Stimulated activated CD4-positive, alpha-beta T cell treated with anti-CD3 and anti-CD28 coated beads, TNF-alpha, amount 100 ng/mL, for 24 hours (primary cell): ENCODE data around the gene SPIN2B.
"Not testable (repeated sequence)": the region's sequence is repeated elsewhere in the genome, so short reads cannot be mapped to it uniquely, and the experiment has no call there.

Source experiments
- DNase-seq, 3 experiments: peaks; one replicate each; pipeline ENCODE4 v3.0.0-alpha.2; 2020; ENCODE audit warnings: low read depth in 3 of 3

Gene SPIN2B

DNA sequence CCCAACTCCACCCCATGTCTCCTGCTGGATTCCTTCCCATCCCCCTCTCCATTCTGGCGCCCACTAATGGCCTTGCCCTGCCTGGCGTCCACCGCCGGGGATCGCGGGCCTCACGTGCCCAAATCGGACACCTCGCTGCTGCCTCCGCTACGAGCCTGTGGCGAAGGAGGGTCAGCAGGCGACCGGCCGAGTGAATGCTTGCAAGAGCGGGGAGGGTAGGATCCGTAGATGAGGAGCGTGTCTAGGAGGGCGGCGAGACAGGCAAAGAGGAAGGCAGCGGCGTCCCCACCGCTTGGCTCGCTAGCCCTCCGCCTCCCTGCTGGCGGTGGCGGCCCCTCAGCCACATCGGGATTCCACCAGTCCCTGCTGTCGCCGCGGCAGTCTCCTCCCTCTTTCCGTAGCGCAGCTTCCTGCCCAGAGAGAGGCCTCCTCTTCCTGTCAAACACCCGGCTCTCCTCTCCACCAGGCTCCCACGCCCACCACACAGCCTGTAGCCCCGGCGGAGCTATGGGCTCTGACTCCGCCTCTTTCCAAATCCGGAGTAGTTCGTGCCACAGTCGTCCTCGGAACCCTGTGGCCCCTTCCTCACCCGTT is at the start of gene SPIN2B:
TSS of gene SPIN2B (minus strand) at position 387 of the 594 bp plus-strand sequence.
- DNase-seq: peak; percentile 62 to 80 (median 66)

- no peak for DNase-seq
These were observed 35.2 kb upstream of the SPIN2B start for GRCh38 chrX:57156397-57157049.

GRCh38 chrX:57155171-57155570 is 33.8 kb upstream of the SPIN2B start:
- no peak for DNase-seq

GRCh38 chrX:57152222-57152621 is 30.9 kb upstream of the SPIN2B start:
- DNase-seq: not testable (repeated sequence)

DNA sequence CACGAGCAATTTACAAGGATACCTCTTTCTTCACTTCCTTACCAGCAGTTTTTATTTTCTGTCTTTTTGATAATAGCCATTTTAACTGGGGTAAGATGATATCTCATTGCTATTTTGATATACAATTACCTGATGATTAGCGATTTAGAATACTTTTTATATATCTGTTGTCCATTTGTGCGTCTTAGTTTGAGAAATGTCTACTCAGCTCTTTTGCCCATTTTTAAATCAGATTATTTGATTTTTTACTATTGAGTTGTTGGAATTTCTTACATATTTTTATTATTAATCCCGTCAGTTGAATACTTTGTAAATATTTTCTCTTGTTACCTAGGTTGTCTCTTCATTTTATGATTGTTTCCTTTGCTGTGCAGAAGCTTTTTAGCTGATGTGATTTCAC is 17.3 kb upstream of the SPIN2B start:
- no peak for DNase-seq

- DNase-seq: no peak
These were observed 16.2 kb upstream of the SPIN2B start for GRCh38 chrX:57137501-57137900.

DNA sequence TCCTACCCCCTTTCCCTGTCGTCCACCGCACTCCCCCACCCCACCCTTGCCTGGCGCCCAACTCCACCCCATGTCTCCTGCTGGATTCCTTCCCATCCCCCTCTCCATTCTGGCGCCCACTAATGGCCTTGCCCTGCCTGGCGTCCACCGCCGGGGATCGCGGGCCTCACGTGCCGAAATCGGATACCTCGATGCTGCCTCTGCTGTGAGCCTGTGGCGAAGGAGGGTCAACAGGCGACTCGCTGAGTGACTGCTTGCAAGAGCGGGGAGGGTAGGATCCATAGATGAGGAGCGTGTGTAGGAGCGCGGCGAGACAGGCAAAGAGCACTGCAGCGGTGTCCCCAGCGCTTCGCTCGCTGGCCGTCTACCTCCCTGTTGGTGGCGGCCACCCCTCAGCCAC is 15.7 kb upstream of the SPIN2B start, which contains the start of gene SPIN2A:
TSS of gene SPIN2A (minus strand) at position 325 of the 400 bp plus-strand sequence. CDS start 800 bp downstream, outside the sequence.
- not testable (repeated sequence) for DNase-seq

GRCh38 chrX:57136589-57136988 is 15.2 kb upstream of the SPIN2B start:
- not testable (repeated sequence) for DNase-seq

GRCh38 chrX:57135287-57135686 is 13.9 kb upstream of the SPIN2B start:
- no peak for DNase-seq

DNA sequence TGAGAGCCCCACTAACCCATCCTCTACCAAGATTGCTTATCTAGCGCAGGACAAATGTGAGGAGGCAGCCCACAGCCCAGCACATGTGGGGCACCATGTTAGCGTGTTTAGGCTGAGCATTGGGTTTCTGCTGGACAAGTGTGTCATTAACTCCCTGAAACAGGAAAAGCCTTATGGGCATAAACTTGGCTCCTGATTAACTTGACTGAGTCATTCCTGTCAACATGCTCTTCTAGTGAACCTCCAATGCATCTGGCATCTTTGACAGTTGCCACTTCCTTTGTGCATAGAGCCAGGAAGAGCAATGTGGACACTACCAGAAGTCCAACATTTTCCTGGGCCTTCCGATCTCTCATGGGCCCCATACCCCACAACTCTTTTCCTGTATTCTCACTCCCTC is 13.4 kb upstream of the SPIN2B start:
- no peak for DNase-seq

DNA sequence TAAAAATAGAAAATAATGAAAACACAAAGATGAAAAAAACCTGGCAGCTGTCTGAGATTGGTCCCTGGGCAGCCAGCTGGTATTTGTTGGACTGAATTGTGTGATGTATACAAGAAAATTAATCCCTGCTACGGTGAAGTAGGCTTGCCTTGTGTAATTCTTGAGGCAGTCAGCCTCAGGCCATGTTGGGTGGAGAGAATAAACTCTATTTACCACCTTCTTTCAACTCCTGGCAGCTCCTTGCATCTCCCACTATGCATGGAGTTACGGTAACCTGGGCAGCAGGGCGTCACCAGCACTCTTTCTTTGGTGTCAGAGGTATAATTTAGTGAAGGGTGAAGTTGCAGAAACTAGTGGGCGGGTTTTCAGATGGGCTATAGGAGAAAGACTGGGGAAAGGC is 12.4 kb upstream of the SPIN2B start:
- no peak for DNase-seq

DNA sequence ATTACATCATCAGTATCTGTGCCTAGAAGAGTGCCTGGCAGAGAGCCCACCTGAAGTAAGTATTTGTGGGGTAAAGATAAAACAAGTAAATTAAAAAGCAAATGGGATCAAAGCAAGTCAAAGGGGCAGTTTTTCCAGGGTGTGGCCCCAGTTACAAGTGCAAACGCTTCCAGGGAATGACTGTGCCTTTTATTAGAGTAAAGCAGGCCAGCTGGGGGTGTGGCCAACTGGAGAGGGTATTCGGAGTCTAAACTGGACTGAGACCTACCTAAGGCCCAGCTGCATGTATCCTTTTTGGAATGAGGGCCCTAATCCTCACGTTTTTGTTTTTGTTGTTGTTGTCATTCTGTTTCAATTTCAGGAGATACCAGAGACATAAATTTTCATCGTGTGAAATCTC is 11.9 kb upstream of the SPIN2B start:
- not testable (repeated sequence) for DNase-seq

DNA sequence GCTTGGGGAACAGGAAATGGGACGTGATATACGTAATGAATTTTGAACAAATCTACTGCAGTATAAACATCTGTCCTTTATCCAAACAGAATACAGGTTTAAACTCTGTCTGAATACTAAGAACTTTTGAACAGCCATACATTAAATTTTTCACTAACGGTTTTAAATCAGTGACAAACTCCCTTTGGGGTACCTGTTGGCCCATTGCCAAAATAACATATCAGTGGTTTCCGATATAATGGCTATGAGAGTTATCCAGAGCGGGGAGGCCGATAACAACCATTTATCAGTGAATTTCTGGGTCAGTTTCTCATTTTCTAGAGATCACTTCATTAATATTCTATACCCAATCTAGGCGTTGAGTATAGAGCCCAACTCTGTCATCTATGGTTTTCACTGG is 10.7 kb upstream of the SPIN2B start:
- no peak for DNase-seq

- DNase-seq: no peak
These were observed 468 bp upstream of the SPIN2B start for GRCh38 chrX:57121816-57122215.

DNA sequence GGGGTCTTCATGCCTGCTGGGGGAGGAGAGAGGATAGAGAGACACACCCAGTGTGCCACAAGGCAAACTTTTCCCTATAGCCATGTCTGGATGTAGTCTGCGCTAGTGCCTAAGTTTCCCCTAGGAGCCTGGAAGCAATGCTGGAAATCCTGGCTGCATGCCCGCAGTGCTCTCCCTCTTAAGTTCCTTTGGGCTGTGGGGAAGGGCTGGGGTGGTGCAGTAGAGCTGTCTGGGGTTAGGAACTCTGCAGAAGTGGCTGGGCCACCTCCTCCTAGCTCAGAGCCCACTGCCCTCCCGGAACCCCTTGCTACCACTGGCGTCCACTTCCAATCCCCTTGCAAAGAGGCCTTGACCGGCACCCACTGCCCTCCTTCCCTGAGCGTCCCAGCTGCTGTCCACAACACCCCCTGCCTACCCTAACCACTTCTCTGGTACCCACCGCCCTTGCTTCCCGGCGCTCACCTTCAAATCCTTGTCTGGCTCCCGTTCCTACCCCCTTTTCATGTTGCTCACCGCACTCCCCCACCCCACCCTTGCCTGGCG is 658 bp downstream of the SPIN2B start:
- not testable (repeated sequence) for DNase-seq

DNA sequence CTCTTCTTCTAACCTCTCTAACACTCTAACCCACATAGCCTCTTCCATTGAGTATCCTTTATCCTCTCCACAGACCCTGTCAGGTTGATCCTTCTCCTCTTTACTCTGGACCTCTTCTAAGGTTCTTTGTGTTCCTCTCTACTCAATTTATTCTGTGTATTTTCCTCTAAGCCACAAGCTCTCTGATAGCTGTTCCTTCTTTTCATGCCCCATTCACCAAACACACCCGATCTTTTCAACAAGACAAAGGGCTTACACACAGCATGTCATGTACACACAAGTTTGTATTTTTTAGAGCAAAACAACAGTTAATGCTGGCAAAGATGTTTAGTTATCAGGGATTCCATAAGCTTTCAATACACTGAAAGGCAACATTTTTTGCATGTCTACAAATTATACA is 1.9 kb downstream of the SPIN2B start:
- DNase-seq: no peak

- not testable (repeated sequence) for DNase-seq
These were observed 3.8 kb downstream of the SPIN2B start for GRCh38 chrX:57117566-57117965.

- no peak for DNase-seq
These were observed 16.4 kb downstream of the SPIN2B start for GRCh38 chrX:57104921-57105398.

DNA sequence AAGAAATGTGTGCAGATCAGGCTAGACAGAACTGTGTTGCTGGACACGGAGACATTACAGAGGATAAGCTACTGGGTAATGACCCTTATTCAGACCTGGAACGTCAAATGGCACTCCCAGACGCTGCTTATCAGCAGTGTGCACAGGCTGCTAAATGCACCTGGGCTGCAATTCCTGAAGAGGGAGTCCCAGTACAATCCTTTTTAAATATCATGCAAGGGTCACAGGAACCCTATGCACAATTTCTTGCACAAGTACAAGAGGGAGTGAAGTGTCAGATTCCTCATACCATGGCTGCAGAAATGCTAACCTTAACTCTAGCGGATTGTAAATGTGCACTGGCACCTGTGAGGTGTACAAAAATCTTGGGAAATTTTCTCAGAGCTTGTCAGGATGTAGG is 16.9 kb downstream of the SPIN2B start:
- no peak for DNase-seq

DNA sequence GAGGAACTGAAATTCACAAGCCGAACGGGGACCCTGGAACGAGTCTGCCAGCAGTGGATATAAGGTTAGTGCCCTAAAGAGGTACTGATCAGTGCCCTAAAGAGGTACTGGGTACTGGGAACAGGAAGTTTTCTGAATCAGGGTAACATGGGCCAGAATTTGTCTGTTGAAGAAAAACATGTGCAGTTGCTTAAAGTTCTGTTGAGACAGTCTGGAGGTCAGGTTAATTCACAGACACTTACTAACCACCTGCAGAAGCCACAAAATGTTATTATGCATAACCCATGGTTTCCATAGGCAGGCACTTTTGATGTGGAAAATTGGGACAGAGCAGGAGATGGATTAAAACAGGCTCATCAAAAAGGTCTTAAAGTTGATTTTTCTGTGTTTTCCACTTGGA is 17.9 kb downstream of the SPIN2B start:
- no peak for DNase-seq

DNA sequence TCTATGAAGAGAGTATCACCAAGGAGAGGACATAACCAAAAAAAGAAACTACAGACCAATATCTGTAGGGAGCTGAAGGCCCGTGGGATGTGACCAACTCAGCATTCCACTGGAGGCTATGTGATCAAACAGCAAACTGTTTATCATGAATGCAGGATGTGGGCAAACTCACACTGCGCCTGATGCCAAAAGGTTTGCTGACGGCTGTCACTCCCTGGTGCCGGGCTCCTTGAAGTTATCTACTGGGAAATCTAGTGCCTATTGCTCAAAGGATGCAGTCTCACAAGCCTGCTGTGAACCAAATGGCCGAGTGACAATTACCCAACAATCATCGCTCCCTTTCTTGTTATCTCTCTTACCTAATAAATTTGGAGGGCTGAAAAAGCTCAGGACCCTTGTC is 18.4 kb downstream of the SPIN2B start:
- not testable (repeated sequence) for DNase-seq

DNA sequence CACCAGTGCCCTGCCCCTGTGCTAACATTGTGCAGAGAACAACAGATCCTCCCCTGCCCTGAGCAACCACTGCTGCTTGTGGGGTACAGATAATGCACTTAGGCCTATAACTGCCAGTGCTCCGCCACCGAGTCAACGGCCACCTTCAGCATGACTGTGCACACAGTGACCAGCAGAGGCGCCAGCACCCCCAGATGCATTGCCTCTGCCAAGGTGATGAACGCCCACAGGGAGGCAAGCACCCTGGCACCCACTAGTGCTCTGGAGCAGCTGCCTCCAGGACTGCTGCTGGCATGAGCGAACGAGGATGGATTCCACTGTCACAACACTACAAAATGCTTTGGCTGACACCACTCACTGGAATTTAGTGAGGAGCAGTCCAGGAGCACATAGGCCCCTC is 38.2 kb downstream of the SPIN2B start:
- no peak for DNase-seq

- DNase-seq: no peak
These were observed 46.9 kb downstream of the SPIN2B start for GRCh38 chrX:57074458-57074857.
